Type B pancreatic cell (in vitro differentiated cells): ENCODE measurements around the gene TLX1. TPM values are rescaled to one million over a fixed set of nuclear protein-coding genes. Genes with fewer than 3 reads are reported as not detected.

ENCODE experiments used
- DNase-seq: peaks from one replicate; pipeline ENCODE4 v3.0.0; 2021; ENCODE audit warnings: mixed read lengths; ENCODE audit not compliant: unreplicated experiment; ENCODE audit errors: extremely low spot score
- H3K27ac Mint-ChIP-seq: 2 replicates; pipeline ENCODE4 v1.8.0; 2021; ENCODE audit warnings: mild to moderate bottlenecking, mixed read lengths
- H3K27me3 Mint-ChIP-seq: 2 replicates; pipeline ENCODE4 v1.8.0; 2021; ENCODE audit warnings: mixed read lengths
- H3K36me3 Mint-ChIP-seq: 2 replicates; pipeline ENCODE4 v1.8.0; 2021; ENCODE audit warnings: mixed read lengths
- H3K4me1 Mint-ChIP-seq: one replicate; pipeline ENCODE4 v1.8.0; 2021; ENCODE audit warnings: mixed read lengths; ENCODE audit not compliant: unreplicated experiment
- H3K4me3 Mint-ChIP-seq: 2 replicates; pipeline ENCODE4 v1.8.0; 2021; ENCODE audit warnings: mild to moderate bottlenecking, mixed read lengths
- H3K9me3 Mint-ChIP-seq: 2 replicates; pipeline ENCODE4 v1.8.0; 2021; ENCODE audit warnings: mixed read lengths
- CTCF ChIP-seq: fragments of 200-600 bp; sonication (generic); conservative IDR thresholded peaks from 2 replicates; pipeline ENCODE4 v1.5.0; 2021; ENCODE audit warnings: antibody characterized with exemption, mild to moderate bottlenecking
- total RNA-seq: library from RNA; stranded (reverse); gene quantifications from 2 replicates; pipeline ENCODE4 v1.2.1, GENCODE V29; 2021; ENCODE audit warnings: low replicate concordance

TLX1 gene
- total RNA-seq, 1 donor from 2014 or later, result 0.17 TPM

- Mint-ChIP-seq H3K27ac (no peak overlapping the region), H3K9me3 (no peaks in the 10 kb centered on the region), H3K27me3 (peaks cover 92% of the 10 kb centered on the region), H3K4me1 (no peaks in the 10 kb centered on the region), H3K36me3 (no peaks in the 10 kb centered on the region), H3K4me3 (no peak overlapping the region)
- TF ChIP-seq CTCF, result no peak
- DNase-seq, result no peak
These were observed 5.1 kb downstream of the TLX1 start for GRCh38 chr10:101136007-101136707.

GRCh38 chr10:101136708-101137121 lies 5.6 kb downstream of the TLX1 start:
- Mint-ChIP-seq H3K4me1 (no peaks in the 10 kb centered on the region), H3K9me3 (no peaks in the 10 kb centered on the region)
- no peak for DNase-seq

GRCh38 chr10:101137271-101137670 lies 6.2 kb downstream of the TLX1 start:
- Mint-ChIP-seq H3K4me1 (peaks cover 3% of the 10 kb centered on the region), H3K9me3 (no peaks in the 10 kb centered on the region), H3K4me3 (no peak overlapping the region), H3K36me3 (no peaks in the 10 kb centered on the region), H3K27me3 (peaks cover 97% of the 10 kb centered on the region), H3K27ac (no peak overlapping the region)
- no peak for DNase-seq
- TF ChIP-seq CTCF, result no peak

More at GRCh38 chr10:101136708-101137121, 5.6 kb downstream of the TLX1 start:
- H3K4me3 Mint-ChIP-seq, result no peak overlapping the region
- H3K27me3 Mint-ChIP-seq, result peaks cover 96% of the 10 kb centered on the region
- TF ChIP-seq CTCF, result no peak
- H3K36me3 Mint-ChIP-seq, result no peaks in the 10 kb centered on the region
- no peak overlapping the region for H3K27ac Mint-ChIP-seq

- TF ChIP-seq CTCF, result no peak
- H3K9me3 Mint-ChIP-seq, result no peaks in the 10 kb centered on the region
- H3K27ac Mint-ChIP-seq, result no peak overlapping the region
- no peak overlapping the region for H3K4me3 Mint-ChIP-seq
- no peak for DNase-seq
- H3K4me1 Mint-ChIP-seq, result peaks cover 5% of the 10 kb centered on the region
- H3K27me3 Mint-ChIP-seq, result peaks cover 97% of the 10 kb centered on the region
- H3K36me3 Mint-ChIP-seq, result no peaks in the 10 kb centered on the region
These were observed 7.8 kb downstream of the TLX1 start for GRCh38 chr10:101138788-101139420.

GRCh38 chr10:101139421-101139911 lies 8.4 kb downstream of the TLX1 start:
- no peak overlapping the region for H3K27ac Mint-ChIP-seq
- H3K36me3 Mint-ChIP-seq, result no peaks in the 10 kb centered on the region
- H3K4me1 Mint-ChIP-seq, result peaks cover 5% of the 10 kb centered on the region
- H3K4me3 Mint-ChIP-seq, result no peak overlapping the region
- peaks cover 97% of the 10 kb centered on the region for H3K27me3 Mint-ChIP-seq
- no peaks in the 10 kb centered on the region for H3K9me3 Mint-ChIP-seq
- peak; percentile 57 for TF ChIP-seq CTCF
- no peak for DNase-seq
